Esophagus squamous epithelium (tissue), 4 donors: ENCODE measurements around the gene MED23.

Experiments used
- CTCF ChIP-seq, 6 experiments: fragments of 450-650 bp in 4 of 6; fragments of 200-600 bp in 2 of 6; sonication (generic) in 2 of 6; IDR thresholded peaks; one replicate each; pipeline ENCODE4 v1.5.1; 2016 to 2019; ENCODE audit warnings: antibody characterized with exemption in 6 of 6, mild to moderate bottlenecking in 4 of 6, moderate library complexity in 4 of 6
- POLR2A ChIP-seq, 4 donors: fragments of 450-650 bp; IDR thresholded peaks; one replicate each; pipeline ENCODE4 v1.6.1; 2017; ENCODE audit warnings: antibody characterized with exemption in 4 of 4, mild to moderate bottlenecking in 4 of 4, moderate library complexity in 3 of 4

- TF ChIP-seq CTCF (IDR thresholded peaks at IDR 0.05) (no peak), POLR2A (IDR thresholded peaks at IDR 0.05) (no peak)
These were observed 15.9 kb upstream of the MED23 start for GRCh38 chr6:131643855-131644460.
